HG02840 (cell line): Measurements from ENCODE around the gene TTC31.
"Not testable (repeated sequence)": the region's sequence is repeated elsewhere in the genome, so short reads cannot be mapped to it uniquely, and the experiment has no call there.

Experiments
- ATAC-seq: cut with Tn5 transposase; IDR thresholded peaks from one replicate; pipeline ENCODE4 v1.9.1; 2021; ENCODE audit warnings: mild to moderate bottlenecking, moderate library complexity, moderate number of reproducible peaks; ENCODE audit not compliant: unreplicated experiment, low FRiP score

Gene TTC31

DNA sequence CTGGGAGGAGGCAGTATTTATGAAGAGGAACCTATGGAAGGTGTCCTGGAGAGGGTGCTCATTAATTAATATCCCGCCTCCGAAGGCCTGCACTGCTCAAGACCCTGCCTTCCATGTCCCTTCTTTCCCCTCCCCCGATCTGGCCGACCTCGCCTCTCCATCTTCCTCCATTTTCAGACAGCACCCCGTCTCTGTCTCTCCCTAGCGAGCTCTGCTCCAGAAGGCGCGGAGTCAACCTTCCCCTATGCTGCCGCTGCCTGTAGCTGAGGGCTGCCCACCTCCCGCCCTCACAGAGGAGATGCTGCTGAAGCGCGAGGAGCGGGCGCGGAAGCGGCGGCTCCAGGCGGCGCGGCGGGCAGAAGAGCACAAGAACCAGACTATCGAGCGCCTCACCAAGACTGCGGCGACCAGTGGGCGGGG, 25.7 kb upstream of the TTC31 start:
- peak; percentile 0 for ATAC-seq

DNA sequence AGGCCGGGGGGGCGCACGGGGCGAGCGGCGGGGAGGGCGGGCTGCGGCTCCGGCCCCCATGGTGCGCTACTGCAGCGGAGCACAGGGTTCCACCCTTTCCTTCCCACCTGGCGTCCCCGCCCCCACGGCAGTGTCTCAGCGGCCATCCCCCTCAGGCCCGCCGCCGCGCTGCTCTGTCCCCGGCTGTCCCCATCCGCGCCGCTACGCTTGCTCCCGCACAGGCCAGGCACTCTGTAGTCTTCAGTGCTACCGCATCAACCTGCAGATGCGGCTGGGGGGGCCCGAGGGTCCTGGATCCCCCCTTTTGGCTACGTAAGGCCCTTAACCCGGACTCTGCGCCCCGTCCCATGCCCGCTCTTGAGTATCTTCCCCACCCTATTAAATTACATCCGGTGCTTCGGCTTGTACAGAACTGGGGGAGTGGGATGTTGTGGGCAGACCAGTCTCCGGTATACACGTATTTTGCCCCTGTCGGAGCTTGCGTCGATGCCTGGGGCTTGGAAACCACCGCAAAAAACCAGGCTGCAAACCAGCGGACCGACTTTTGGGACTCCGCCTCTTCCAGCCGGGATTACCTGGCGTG, 25.2 kb upstream of the TTC31 start:
- peak; percentile 28 for ATAC-seq

GRCh38 chr2:74458132-74458937, 24.5 kb upstream of the TTC31 start, which contains the start of gene WBP1:
Gene WBP1, plus strand, starts transcription at chr2:74458438. Its CDS starts 165 bp downstream, at chr2:74458603.
- ATAC-seq, result peak; percentile 85

- ATAC-seq, result no peak
Observed at GRCh38 chr2:74458938-74459363, 23.9 kb upstream of the TTC31 start.

DNA sequence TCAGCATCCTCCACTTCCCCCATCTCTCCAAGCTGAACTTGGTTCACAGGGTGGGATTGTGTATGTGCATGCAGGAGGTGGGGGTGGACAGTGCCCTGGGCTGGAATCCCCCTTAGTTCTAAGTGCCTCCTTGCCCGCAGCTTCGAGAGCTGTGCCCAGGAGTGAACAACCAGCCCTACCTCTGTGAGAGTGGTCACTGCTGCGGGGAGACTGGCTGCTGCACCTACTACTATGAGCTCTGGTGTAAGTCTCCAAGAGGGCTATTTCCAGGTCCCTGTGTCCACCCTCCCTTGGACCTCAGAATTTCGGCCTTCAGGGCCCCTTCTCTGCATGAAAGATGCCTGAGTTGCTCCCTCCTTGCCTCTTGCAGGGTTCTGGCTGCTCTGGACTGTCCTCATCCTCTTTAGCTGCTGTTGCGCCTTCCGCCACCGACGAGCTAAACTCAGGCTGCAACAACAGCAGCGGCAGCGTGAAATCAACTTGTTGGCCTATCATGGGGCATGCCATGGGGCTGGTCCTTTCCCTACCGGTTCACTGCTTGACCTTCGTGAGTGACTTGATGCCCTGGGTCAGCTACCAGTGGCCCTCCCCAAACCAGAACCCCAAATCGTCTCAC, 23.3 kb upstream of the TTC31 start:
- ATAC-seq, result not testable (repeated sequence)

GRCh38 chr2:74460187-74460586, 22.7 kb upstream of the TTC31 start:
- not testable (repeated sequence) for ATAC-seq

DNA sequence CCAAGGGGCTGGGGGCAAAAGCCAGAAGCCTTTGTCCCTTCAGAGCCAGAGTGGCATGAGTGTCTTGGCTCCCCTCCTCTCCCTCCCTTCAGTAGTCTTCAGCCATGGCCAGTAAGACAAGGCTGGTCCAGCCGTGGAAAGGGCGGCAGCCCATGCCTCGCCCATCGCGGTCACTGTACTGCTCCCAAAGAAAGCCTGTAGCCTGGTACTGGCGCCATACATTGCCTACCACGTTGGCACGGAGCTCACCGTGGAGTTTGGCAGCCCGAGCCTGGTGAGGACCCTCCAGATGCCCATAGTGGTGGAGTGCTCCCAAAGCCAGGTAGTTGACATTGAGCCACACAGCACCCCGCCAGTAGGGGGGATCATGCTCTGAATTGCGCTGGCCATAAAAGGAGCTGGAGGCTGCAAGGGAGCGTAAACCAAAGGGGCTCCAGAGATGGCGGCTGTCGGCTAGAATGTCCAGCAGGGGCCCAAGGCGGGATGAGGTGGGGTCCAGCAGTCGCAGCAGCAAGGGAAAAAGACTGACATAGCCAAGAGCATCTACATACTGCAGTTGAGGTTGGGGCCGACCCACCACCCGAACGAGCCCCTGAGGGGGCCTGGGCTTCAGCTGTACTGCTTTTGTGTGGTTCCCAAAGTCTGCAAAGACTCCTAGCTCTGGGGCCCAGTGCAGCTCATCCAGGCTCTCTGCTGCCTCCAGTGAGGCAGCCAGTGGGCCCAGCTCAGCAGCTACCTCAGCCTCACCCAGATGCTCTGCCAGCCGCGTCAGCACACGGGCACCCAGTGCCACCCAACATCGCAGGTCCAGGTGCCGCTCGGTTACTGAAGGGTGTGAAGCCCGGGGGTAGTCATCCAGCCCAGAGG, 21.5 kb upstream of the TTC31 start:
- no peak for ATAC-seq

GRCh38 chr2:74462054-74462785, 20.7 kb upstream of the TTC31 start:
- ATAC-seq, result no peak

GRCh38 chr2:74462786-74463105, 20.1 kb upstream of the TTC31 start:
- no peak for ATAC-seq

GRCh38 chr2:74464406-74464805, 18.5 kb upstream of the TTC31 start:
- no peak for ATAC-seq

DNA sequence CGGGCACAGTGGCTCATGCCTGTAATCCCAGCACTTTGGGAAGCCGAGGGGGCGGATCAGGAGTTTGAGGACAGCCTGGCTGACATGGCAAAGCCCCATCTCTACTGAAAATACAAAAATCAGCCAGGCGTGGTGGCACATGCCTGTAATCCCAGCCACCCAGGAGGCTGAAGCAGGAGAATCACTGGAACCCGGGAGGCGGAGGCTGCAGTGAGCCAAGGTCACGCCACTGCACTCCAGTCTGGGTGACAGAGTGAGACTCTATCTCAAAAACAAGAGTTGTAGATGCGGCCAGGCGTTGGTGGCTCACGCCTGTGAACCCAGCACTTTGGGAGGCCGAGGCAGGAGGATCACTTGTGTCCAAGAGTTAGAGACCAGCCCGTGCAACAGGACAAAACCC, 12.1 kb upstream of the TTC31 start:
- ATAC-seq, result not testable (repeated sequence)

GRCh38 chr2:74471332-74472065, 11.4 kb upstream of the TTC31 start:
- no peak for ATAC-seq

DNA sequence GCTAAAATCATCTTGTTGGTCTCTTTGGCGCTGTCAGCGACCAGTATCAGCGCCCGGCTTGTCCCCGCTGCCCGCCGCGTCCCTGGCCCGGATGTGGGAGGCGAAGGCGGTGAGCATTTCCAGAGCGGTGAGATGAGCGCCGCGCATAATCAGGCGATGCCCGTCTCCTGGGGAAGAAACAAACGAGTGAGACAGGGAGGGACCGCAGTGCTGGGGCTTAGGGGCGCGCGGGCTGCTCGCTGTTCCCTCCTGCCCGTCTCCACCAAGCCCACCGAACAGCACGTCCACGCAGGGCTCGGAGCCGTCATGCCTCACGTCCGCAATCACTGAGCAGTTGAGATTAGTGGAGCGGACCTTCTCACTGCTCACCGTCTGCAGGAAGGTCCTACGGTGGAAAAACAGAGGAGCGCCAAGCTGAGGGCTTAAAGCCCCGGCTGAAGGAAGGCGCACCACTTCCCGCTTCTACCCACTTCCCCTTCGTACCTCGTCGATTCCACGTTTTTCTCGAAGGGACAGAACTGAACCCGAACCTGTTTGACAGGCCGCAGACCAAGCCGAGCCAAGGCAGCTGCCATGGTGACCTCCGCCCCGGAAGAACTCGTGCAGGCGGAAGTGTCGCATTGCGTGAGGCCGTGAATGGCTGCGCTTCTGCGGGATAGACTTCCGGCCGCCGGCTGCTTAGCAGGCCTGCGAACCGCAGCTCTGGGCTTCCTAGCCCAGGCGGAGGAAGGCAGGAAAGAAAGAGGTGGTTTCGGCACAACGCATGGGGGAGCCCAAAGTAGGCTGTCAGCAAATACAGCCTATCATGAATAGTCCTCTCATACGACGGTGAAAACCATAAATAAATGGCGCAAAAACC, 10.6 kb upstream of the TTC31 start, which contains the start of gene MRPL53:
MRPL53 (minus strand) TSS at position 595 of the 859 bp plus-strand sequence; CDS start at position 575, 20 bp downstream.
- ATAC-seq, result peak; percentile 83

- ATAC-seq, result no peak
Observed at GRCh38 chr2:74472945-74473258, 10.0 kb upstream of the TTC31 start.

- no peak for ATAC-seq
Observed at GRCh38 chr2:74474481-74474880, 8.4 kb upstream of the TTC31 start.

DNA sequence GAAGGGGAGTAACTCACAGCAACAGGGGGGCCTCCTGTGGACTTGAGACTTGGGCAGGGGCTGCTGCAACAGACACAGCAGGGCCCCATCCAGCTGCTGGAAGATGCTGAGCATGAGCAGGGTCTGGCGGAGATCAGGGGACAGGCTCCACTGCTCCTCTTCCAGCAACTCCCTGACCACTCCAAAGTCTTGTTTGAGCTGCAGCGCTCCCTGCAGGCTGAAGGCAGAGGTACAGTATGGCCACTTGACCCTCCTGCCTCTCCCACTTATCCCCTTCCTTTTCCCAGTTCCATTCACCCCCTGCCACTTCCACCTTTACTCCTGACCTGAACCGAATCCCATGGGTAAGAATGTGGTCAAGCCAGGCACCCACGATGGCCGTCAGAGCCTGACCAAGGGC, 8.0 kb upstream of the TTC31 start:
- no peak for ATAC-seq

GRCh38 chr2:74481431-74481830, 1.4 kb upstream of the TTC31 start:
- no peak for ATAC-seq

DNA sequence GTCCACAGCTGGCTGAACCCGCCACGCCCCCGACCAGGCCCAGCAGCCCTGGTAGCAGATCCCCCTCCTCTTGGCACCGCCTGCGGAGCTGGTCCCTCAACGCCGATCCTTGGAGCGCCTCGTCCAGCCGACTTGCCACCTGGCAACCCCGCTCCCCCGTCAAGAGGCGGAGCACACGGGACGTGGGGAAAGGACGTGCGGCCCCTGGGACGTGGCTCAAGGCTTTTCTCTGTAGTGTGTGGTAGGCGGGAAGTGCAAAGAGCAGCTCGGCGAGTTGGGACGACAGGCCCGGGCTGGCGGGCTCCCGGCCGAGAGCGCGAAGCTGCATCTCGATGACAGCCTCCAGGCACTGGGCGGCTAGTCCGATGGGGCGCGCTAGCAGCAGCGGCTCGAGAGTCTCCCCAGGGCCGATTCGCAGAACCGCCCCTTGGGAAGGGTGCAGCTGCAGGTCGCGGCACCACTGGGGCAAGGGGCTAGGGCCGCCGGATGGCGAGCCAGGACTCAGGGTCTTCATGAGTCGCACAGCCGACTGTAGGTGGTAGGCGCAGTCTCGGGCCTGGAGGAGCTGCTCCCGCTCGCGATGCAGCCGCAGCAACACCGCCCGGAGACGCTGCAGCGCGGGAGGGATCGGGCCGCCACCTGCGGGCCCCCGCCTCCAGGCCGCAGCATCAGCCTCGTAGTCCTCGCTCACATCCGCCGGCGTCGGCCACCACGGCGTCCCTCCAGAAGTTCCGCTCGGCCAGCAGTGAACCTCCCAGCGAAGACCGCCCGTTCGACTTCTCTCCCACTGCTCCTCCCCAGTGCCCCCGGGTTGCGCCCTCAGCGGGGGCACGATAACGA, 700 bp upstream of the TTC31 start:
- peak; percentile 44 for ATAC-seq
